Panc1 (cell line): ENCODE results near the gene KCNG2.

Source experiments
- POLR2AphosphoS5 ChIP-seq: IDR thresholded peaks from 2 replicates; pipeline ENCODE4 v1.6.1; 2012; ENCODE audit warnings: mild to moderate bottlenecking, low read depth, low read length, moderate library complexity
- SIN3A ChIP-seq: IDR thresholded peaks from 2 replicates; pipeline ENCODE4 v1.6.1; 2012; ENCODE audit warnings: low read depth, mild to moderate bottlenecking, low read length, moderate library complexity, borderline replicate concordance; ENCODE audit not compliant: insufficient read depth
- TCF7L2 ChIP-seq: IDR thresholded peaks from 2 replicates; pipeline ENCODE4 v1.6.1; 2011; ENCODE audit warnings: mild to moderate bottlenecking, low read depth, low read length, inconsistent platforms
- TF ChIP-seq, protein P1 (sequence below): fragments of 450-650 bp; IDR thresholded peaks from 2 replicates; pipeline ENCODE4 v1.5.1; 2017; ENCODE audit warnings: mild to moderate bottlenecking
- TF ChIP-seq, protein P2 (sequence below), 2 experiments: IDR thresholded peaks; 2 replicates each; pipeline ENCODE4 v1.6.1; 2011 to 2012; ENCODE audit warnings: low read depth in 2 of 2, control low read depth in 1 of 2, low read length in 1 of 2, mild to moderate bottlenecking in 1 of 2, moderate library complexity in 1 of 2; ENCODE audit not compliant: insufficient read depth in 1 of 2

DNA sequence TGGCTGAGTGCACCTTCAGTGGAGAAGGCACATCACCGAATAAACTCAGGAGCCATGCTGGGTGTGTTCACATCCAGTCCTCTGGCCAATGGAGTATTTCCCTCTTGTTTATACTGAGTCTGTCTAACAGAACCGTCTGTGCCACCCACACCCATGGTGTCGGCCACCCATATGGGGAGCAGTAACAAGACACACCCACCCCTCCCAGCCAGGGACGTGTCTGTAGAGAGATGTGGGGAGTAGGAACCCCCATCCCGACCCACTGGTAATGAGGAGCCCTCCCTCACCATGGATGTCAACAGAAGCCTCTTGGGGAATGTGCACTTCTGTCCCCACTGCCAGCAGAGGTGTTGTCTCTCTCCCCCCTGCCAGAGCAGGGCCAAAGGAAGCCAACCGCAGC, 37.1 kb downstream of the KCNG2 start:
- no peak for TF ChIP-seq POLR2AphosphoS5
- TF ChIP-seq, protein P1, sequence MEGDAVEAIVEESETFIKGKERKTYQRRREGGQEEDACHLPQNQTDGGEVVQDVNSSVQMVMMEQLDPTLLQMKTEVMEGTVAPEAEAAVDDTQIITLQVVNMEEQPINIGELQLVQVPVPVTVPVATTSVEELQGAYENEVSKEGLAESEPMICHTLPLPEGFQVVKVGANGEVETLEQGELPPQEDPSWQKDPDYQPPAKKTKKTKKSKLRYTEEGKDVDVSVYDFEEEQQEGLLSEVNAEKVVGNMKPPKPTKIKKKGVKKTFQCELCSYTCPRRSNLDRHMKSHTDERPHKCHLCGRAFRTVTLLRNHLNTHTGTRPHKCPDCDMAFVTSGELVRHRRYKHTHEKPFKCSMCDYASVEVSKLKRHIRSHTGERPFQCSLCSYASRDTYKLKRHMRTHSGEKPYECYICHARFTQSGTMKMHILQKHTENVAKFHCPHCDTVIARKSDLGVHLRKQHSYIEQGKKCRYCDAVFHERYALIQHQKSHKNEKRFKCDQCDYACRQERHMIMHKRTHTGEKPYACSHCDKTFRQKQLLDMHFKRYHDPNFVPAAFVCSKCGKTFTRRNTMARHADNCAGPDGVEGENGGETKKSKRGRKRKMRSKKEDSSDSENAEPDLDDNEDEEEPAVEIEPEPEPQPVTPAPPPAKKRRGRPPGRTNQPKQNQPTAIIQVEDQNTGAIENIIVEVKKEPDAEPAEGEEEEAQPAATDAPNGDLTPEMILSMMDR, result no peak
- TF ChIP-seq, protein P2, sequence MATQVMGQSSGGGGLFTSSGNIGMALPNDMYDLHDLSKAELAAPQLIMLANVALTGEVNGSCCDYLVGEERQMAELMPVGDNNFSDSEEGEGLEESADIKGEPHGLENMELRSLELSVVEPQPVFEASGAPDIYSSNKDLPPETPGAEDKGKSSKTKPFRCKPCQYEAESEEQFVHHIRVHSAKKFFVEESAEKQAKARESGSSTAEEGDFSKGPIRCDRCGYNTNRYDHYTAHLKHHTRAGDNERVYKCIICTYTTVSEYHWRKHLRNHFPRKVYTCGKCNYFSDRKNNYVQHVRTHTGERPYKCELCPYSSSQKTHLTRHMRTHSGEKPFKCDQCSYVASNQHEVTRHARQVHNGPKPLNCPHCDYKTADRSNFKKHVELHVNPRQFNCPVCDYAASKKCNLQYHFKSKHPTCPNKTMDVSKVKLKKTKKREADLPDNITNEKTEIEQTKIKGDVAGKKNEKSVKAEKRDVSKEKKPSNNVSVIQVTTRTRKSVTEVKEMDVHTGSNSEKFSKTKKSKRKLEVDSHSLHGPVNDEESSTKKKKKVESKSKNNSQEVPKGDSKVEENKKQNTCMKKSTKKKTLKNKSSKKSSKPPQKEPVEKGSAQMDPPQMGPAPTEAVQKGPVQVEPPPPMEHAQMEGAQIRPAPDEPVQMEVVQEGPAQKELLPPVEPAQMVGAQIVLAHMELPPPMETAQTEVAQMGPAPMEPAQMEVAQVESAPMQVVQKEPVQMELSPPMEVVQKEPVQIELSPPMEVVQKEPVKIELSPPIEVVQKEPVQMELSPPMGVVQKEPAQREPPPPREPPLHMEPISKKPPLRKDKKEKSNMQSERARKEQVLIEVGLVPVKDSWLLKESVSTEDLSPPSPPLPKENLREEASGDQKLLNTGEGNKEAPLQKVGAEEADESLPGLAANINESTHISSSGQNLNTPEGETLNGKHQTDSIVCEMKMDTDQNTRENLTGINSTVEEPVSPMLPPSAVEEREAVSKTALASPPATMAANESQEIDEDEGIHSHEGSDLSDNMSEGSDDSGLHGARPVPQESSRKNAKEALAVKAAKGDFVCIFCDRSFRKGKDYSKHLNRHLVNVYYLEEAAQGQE (IDR thresholded peaks at IDR 0.05; ENCODE audit: insufficient read depth in 1 of 2, low read depth in 2 of 2, low read length in 1 of 2), result no peak
- TF ChIP-seq SIN3A, result no peak
- no peak for TF ChIP-seq TCF7L2
